SW480 (cell line): ENCODE results near the gene POLN.
"Not testable (repeated sequence)": the region's sequence is repeated elsewhere in the genome, so short reads cannot be mapped to it uniquely, and the experiment has no call there.

ENCODE experiments used
- DNase-seq: peaks from one replicate; pipeline ENCODE4 v3.0.0-alpha.2; 2016; ENCODE audit warnings: low spot score

POLN gene

GRCh38 chr4:2275044-2275397 is 33.1 kb upstream of the POLN start:
- not testable (repeated sequence) for DNase-seq

- no peak for DNase-seq
Observed at GRCh38 chr4:2274320-2275043, 32.6 kb upstream of the POLN start.

GRCh38 chr4:2273657-2274319 is 31.9 kb upstream of the POLN start:
- DNase-seq = no peak

- no peak for DNase-seq
Observed at GRCh38 chr4:2273221-2273620, 31.3 kb upstream of the POLN start.

- no peak for DNase-seq
Observed at GRCh38 chr4:2272828-2273120, 30.9 kb upstream of the POLN start.

- DNase-seq = no peak
Observed at GRCh38 chr4:2272026-2272827, 30.3 kb upstream of the POLN start.

GRCh38 chr4:2271279-2272025 is 29.5 kb upstream of the POLN start:
- DNase-seq = no peak

- DNase-seq = no peak
Observed at GRCh38 chr4:2270341-2271165, 28.6 kb upstream of the POLN start.

- no peak for DNase-seq
Observed at GRCh38 chr4:2269618-2270163, 27.8 kb upstream of the POLN start.

- DNase-seq = no peak
Observed at GRCh38 chr4:2269206-2269531, 27.2 kb upstream of the POLN start.

- DNase-seq = no peak
Observed at GRCh38 chr4:2268357-2269205, 26.7 kb upstream of the POLN start.

GRCh38 chr4:2267841-2268240 is 25.9 kb upstream of the POLN start:
- DNase-seq = no peak

GRCh38 chr4:2267320-2267811 is 25.4 kb upstream of the POLN start:
- DNase-seq = no peak

- no peak for DNase-seq
Observed at GRCh38 chr4:2266821-2267220, 24.9 kb upstream of the POLN start.

- no peak for DNase-seq
Observed at GRCh38 chr4:2266181-2266580, 24.3 kb upstream of the POLN start.

GRCh38 chr4:2265113-2266110 is 23.5 kb upstream of the POLN start:
- no peak for DNase-seq

GRCh38 chr4:2264481-2265041 is 22.6 kb upstream of the POLN start:
- DNase-seq = no peak

GRCh38 chr4:2263926-2264321 is 22.0 kb upstream of the POLN start:
- no peak for DNase-seq

- no peak for DNase-seq
Observed at GRCh38 chr4:2262944-2263250, 21.0 kb upstream of the POLN start.
